C4-2B (cell line): ENCODE data around the gene FAM20A.

Experiments
- CTCF ChIP-seq: fragments of 450-650 bp; conservative IDR thresholded peaks from 2 replicates; pipeline ENCODE4 v1.5.1; 2017; ENCODE audit warnings: mild to moderate bottlenecking
- ZFX ChIP-seq: fragments of 450-650 bp; IDR thresholded peaks from 2 replicates; pipeline ENCODE4 v1.6.1; 2017

- TF ChIP-seq CTCF (no peak), ZFX (no peak)
Measured at GRCh38 chr17:68592682-68593641, 8.2 kb downstream of the FAM20A start.
